Stimulated activated CD8-positive, alpha-beta memory T cell treated with anti-CD3 and anti-CD28 coated beads, Interleukin-4, amount 100 ng/mL, for 48 hours (primary cell): Measurements from ENCODE around the gene SLC35C1.
"Not testable (repeated sequence)": the region's sequence is repeated elsewhere in the genome, so short reads cannot be mapped to it uniquely, and the experiment has no call there.

Source experiments
- DNase-seq: peaks from one replicate; pipeline ENCODE4 v3.0.0-alpha.2; 2020

The SLC35C1 gene

GRCh38 chr11:45811571-45812290, 6.8 kb downstream of the SLC35C1 start:
- no peak for DNase-seq

- no peak for DNase-seq
These were observed 7.9 kb downstream of the SLC35C1 start for GRCh38 chr11:45812581-45813548.

GRCh38 chr11:45815747-45816146, 10.8 kb downstream of the SLC35C1 start:
- DNase-seq: no peak

GRCh38 chr11:45816614-45817013, 11.7 kb downstream of the SLC35C1 start:
- DNase-seq: no peak

GRCh38 chr11:45817191-45817590, 12.2 kb downstream of the SLC35C1 start:
- DNase-seq: no peak

GRCh38 chr11:45818961-45819605, 14.1 kb downstream of the SLC35C1 start:
- DNase-seq: no peak

GRCh38 chr11:45820211-45820857, 15.4 kb downstream of the SLC35C1 start:
- no peak for DNase-seq

- not testable (repeated sequence) for DNase-seq
These were observed 21.5 kb downstream of the SLC35C1 start for GRCh38 chr11:45826492-45826891.

GRCh38 chr11:45827123-45827522, 22.2 kb downstream of the SLC35C1 start:
- no peak for DNase-seq

GRCh38 chr11:45828996-45829395, 24.0 kb downstream of the SLC35C1 start:
- DNase-seq: peak; percentile 8

- no peak for DNase-seq
These were observed 25.6 kb downstream of the SLC35C1 start for GRCh38 chr11:45830596-45830995.

GRCh38 chr11:45832811-45833441, 28.0 kb downstream of the SLC35C1 start:
- no peak for DNase-seq

GRCh38 chr11:45833761-45834160, 28.8 kb downstream of the SLC35C1 start:
- no peak for DNase-seq

- no peak for DNase-seq
These were observed 29.4 kb downstream of the SLC35C1 start for GRCh38 chr11:45834298-45834756.

- DNase-seq: no peak
These were observed 34.3 kb downstream of the SLC35C1 start for GRCh38 chr11:45839204-45839603.

GRCh38 chr11:45840251-45840650, 35.3 kb downstream of the SLC35C1 start:
- not testable (repeated sequence) for DNase-seq

- DNase-seq: peak; percentile 91
These were observed 38.4 kb downstream of the SLC35C1 start for GRCh38 chr11:45843158-45843924.

GRCh38 chr11:45844822-45845578, 40.1 kb downstream of the SLC35C1 start:
- DNase-seq: no peak

GRCh38 chr11:45846174-45846675, 41.3 kb downstream of the SLC35C1 start:
- no peak for DNase-seq
